D721Med (cell line): ENCODE results near the gene MRPS11.

ENCODE experiments used
- DNase-seq: peaks from one replicate; pipeline ENCODE4 v3.0.0; 2011; ENCODE audit warnings: low spot score; ENCODE audit not compliant: insufficient read length
- FAIRE-seq: peaks from 2 replicates; lab custom pipeline; 2011; peaks lifted over from hg19 to GRCh38; lab: Jason Lieb, UNC
- CTCF ChIP-seq: IDR thresholded peaks from 2 replicates; pipeline ENCODE4 v1.5.1; 2012; ENCODE audit warnings: mild to moderate bottlenecking, control low read depth; ENCODE audit not compliant: insufficient read depth; ENCODE audit errors: missing control alignments

The MRPS11 gene

DNA sequence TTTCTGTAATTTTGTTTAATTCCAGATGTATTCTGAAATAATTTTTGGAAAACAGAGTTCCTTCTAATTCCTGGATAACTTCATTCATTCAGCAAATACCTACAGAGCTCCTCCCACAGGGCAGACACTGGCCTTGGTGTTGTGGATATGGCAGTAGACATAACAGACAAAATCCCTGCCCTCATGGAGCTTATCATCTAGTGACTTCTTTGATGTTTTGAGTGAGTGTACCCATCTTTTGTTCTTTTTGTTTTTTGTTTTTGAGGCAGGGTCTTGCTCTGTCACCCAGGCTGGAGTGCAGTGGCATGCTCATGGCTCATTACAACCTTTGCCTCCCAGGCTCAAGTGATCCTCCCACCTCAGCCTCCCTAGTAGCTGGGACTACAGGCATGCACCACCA is 57.9 kb downstream of the MRPS11 start:
- TF ChIP-seq CTCF: no peak
- FAIRE-seq (no peak), DNase-seq (no peak)

GRCh38 chr15:88526247-88526879 is 58.9 kb downstream of the MRPS11 start:
- no peak for DNase-seq
- TF ChIP-seq CTCF: no peak
- no peak for FAIRE-seq

- DNase-seq (no peak), FAIRE-seq (no peak)
- no peak for TF ChIP-seq CTCF
Measured at GRCh38 chr15:88529021-88529630, 61.6 kb downstream of the MRPS11 start.
